Gastrocnemius medialis (tissue), 4 donors: ENCODE results near the gene HUWE1. TPM values are rescaled to one million over a fixed set of nuclear protein-coding genes. Genes with fewer than 3 reads are reported as not detected.

Experiments
- ATAC-seq, 2 donors: fragments of 150-250 bp; one replicate each; pipeline ENCODE4 v1.9.1; 2016
- DNase-seq, 2 donors: peaks; one replicate each; pipeline ENCODE4 v3.0.0-alpha.2; 2019
- H3K27ac ChIP-seq, 4 donors: fragments of 200-600 bp; sonication (generic); 1 replicate in 1 of 4; 2 replicates in 3 of 4; pipeline ENCODE4 v1.5.1; 2016 to 2018; ENCODE audit warnings: mild to moderate bottlenecking in 2 of 4, moderate library complexity in 1 of 4
- H3K27me3 ChIP-seq, 3 donors: fragments of 200-600 bp; sonication (generic) in 2 of 3; 1 replicate in 1 of 3; 2 replicates in 2 of 3; pipeline versions ENCODE4 v1.5.1 to v1.6.0; 2016 to 2019; ENCODE audit warnings: mild to moderate bottlenecking in 1 of 3, moderate library complexity in 1 of 3
- H3K36me3 ChIP-seq, 2 donors: fragments of 200-600 bp; sonication (generic) in 1 of 2; one replicate each; pipeline ENCODE4 v1.5.1; 2017 to 2018
- H3K4me1 ChIP-seq, 2 donors: fragments of 200-600 bp; sonication (generic) in 1 of 2; one replicate each; pipeline ENCODE4 v1.5.1; 2016 to 2017; ENCODE audit warnings: mild to moderate bottlenecking in 2 of 2
- H3K4me3 ChIP-seq, 4 donors: fragments of 200-600 bp; sonication (generic) in 3 of 4; 1 replicate in 1 of 4; 2 replicates in 3 of 4; pipeline ENCODE4 v1.5.1; 2016 to 2019; ENCODE audit warnings: mild to moderate bottlenecking in 2 of 4
- H3K9me3 ChIP-seq, 3 donors: fragments of 200-600 bp; sonication (generic) in 2 of 3; 1 replicate in 1 of 3; 2 replicates in 2 of 3; pipeline ENCODE4 v1.5.1; 2016 to 2019
- CTCF ChIP-seq, 5 experiments: fragments of 450-650 bp in 3 of 5; fragments of 200-600 bp in 2 of 5; sonication (generic) in 2 of 5; IDR thresholded peaks in 4 of 5; conservative IDR thresholded peaks in 1 of 5; 1 replicate in 4 of 5; 2 replicates in 1 of 5; pipeline ENCODE4 v1.5.1; 2016 to 2019; ENCODE audit warnings: antibody characterized with exemption in 5 of 5, mild to moderate bottlenecking in 3 of 5, moderate library complexity in 3 of 5
- POLR2A ChIP-seq, 2 donors: fragments of 450-650 bp; IDR thresholded peaks; one replicate each; pipeline ENCODE4 v1.6.1; 2017; ENCODE audit warnings: antibody characterized with exemption in 2 of 2, mild to moderate bottlenecking in 2 of 2, moderate library complexity in 2 of 2
- in situ Hi-C, 4 donors: fragments of 200-750 bp; cut with MboI; loops; one replicate each; pipeline versions ENCODE4 v1.15.0 to v1.8.0; 2017; ENCODE audit warnings: low sequenced_read_pairs in 4 of 4
- intact Hi-C: fragments of 100-400 bp; cut with DNase I; formaldehyde crosslinking; loops from one replicate; pipeline ENCODE4 v1.15.1; 2023; ENCODE audit warnings: low total_unique reads
- total RNA-seq, 4 donors: library from RNA; depleted of rRNA; stranded (reverse); fragments of >200 nt; gene quantifications; one replicate each; pipeline versions ENCODE4 v1.1.0 to v1.2.3, GENCODE V29; 2016

HUWE1 gene
- 100 to 1,000 TPM in 3 of 4 donors, 10 to 100 TPM in 1; 99.7 to 173 (median 142) TPM for total RNA-seq

GRCh38 chrX:53686151-53686885, at the start of gene HUWE1:
HUWE1 (minus strand) TSS chrX:53686719; CDS start chrX:53654107, 32,612 bp downstream.
- Histone ChIP-seq H3K36me3 (no peaks in the 10 kb centered on the region), H3K27ac (peak within 1 kb of the TSS; percentile 83 to 95 (median 90)), H3K9me3 (no peaks in the 10 kb centered on the region), H3K4me3 (peak within 1 kb of the TSS; percentile 64 to 86 (median 80)), H3K27me3 (no peaks in the 10 kb centered on the region), H3K4me1 (peaks cover 0 to 22% of the 10 kb centered on the region in 2 donors)
- intact Hi-C loops (no loop called here), in situ Hi-C loops (no loop called here)
- ATAC-seq, result peak; percentile 32 to 40
- TF ChIP-seq CTCF (IDR thresholded peaks at IDR 0.05 in 4 of 5, conservative IDR thresholded peaks at IDR 0.05 in 1 of 5), result no peak
- peak; percentile 48 to 62 for TF ChIP-seq POLR2A (IDR thresholded peaks at IDR 0.05)
- peak; percentile 51 to 67 for DNase-seq

- DNase-seq (no peak), ATAC-seq (no peak)
- H3K36me3 ChIP-seq, result no peaks in the 10 kb centered on the region
- intact Hi-C loops, result no loop called here
- in situ Hi-C loops, result loop anchor here in 1 of 4 donors (25.0 kb wide), 1 partner anchor 105 kb away; no protein-coding TSS in a partner anchor
- no peak overlapping the region for H3K4me3 ChIP-seq
- no peaks in the 10 kb centered on the region for H3K27me3 ChIP-seq
- H3K4me1 ChIP-seq, result no peaks in the 10 kb centered on the region
- H3K27ac ChIP-seq, result no peak overlapping the region
- TF ChIP-seq POLR2A (IDR thresholded peaks at IDR 0.05) (no peak), CTCF (IDR thresholded peaks at IDR 0.05 in 4 of 5, conservative IDR thresholded peaks at IDR 0.05 in 1 of 5) (no peak)
- no peaks in the 10 kb centered on the region for H3K9me3 ChIP-seq
Measured at GRCh38 chrX:53732797-53733196, 46.3 kb upstream of the HUWE1 start.

- no peaks in the 10 kb centered on the region for H3K9me3 ChIP-seq
- TF ChIP-seq POLR2A (IDR thresholded peaks at IDR 0.05), result no peak
- no peak for TF ChIP-seq CTCF (IDR thresholded peaks at IDR 0.05 in 4 of 5, conservative IDR thresholded peaks at IDR 0.05 in 1 of 5)
Measured at GRCh38 chrX:53729751-53730150, 43.2 kb upstream of the HUWE1 start.

GRCh38 chrX:53728506-53728905, 42.0 kb upstream of the HUWE1 start:
- TF ChIP-seq POLR2A (IDR thresholded peaks at IDR 0.05) (no peak), CTCF (IDR thresholded peaks at IDR 0.05 in 4 of 5, conservative IDR thresholded peaks at IDR 0.05 in 1 of 5) (no peak)
- no peak for ATAC-seq
- no peak overlapping the region for H3K27ac ChIP-seq
- H3K4me3 ChIP-seq, result no peak overlapping the region
- intact Hi-C loops, result no loop called here
- no peaks in the 10 kb centered on the region for H3K27me3 ChIP-seq
- no peaks in the 10 kb centered on the region for H3K36me3 ChIP-seq
- in situ Hi-C loops, result loop anchor here in 1 of 4 donors (25.0 kb wide), 1 partner anchor 109 kb away; no protein-coding TSS in a partner anchor
- DNase-seq, result no peak
- H3K4me1 ChIP-seq, result no peaks in the 10 kb centered on the region
- H3K9me3 ChIP-seq, result no peaks in the 10 kb centered on the region

More at GRCh38 chrX:53729751-53730150, 43.2 kb upstream of the HUWE1 start:
- intact Hi-C loops (no loop called here), in situ Hi-C loops (loop anchor here in 1 of 4 donors (25.0 kb wide), 1 partner anchor 108 kb away; no protein-coding TSS in a partner anchor)
- Histone ChIP-seq H3K4me1 (no peaks in the 10 kb centered on the region), H3K4me3 (no peak overlapping the region), H3K27me3 (no peaks in the 10 kb centered on the region), H3K27ac (no peak overlapping the region), H3K36me3 (no peaks in the 10 kb centered on the region)
- ATAC-seq (no peak), DNase-seq (no peak)
